Measurements from ENCODE around the gene PRTFDC1. TPM values are rescaled to one million over a fixed set of nuclear protein-coding genes. Genes with fewer than 3 reads are reported as not detected.

PRTFDC1 gene
- total and polyA plus RNA-seq, 2 of the 8 experiments (the other 6 are each of a cell fraction or from before 2014, with no cell fraction given): 5.9 to 6.6 TPM

GRCh38 chr10:24911029-24911428 lies 41.4 kb downstream of the PRTFDC1 start:
- WGBS, 2 experiments (ENCODE audit: extremely low coverage in 1 of 2, insufficient coverage in 1 of 2, insufficient read length in 1 of 2, insufficient replicate concordance in 2 of 2, low coverage in 1 of 2, low lambda C conversion rate in 2 of 2, missing lambda C conversion rate in 1 of 2): 94% methylated on average over 2 of the region's 2 CpGs; no CpG with 5 or more reads in 1 of the 2 experiments
- Histone ChIP-seq H3K4ac (replicated peaks; ENCODE audit: insufficient read length, low read depth, low read length) (no peak overlapping the region), H2BK12ac (ENCODE audit: low read depth, low read length) (no peak overlapping the region), H3K27me3 (replicated peaks in 1 of 4; ENCODE audit: control insufficient read depth in 3 of 4, extremely low read depth in 1 of 4, insufficient read depth in 3 of 4, low read length in 3 of 4) (no peaks in the 10 kb centered on the region), H3K36me3 (ENCODE audit: control insufficient read depth in 2 of 4, insufficient read depth in 4 of 4, low read length in 3 of 4) (no peaks in the 10 kb centered on the region), H3K23me2 (ENCODE audit: low read depth, low read length) (no peaks in the 10 kb centered on the region), H3K79me1 (ENCODE audit: low read depth, low read length) (no peaks in the 10 kb centered on the region), H2BK5ac (ENCODE audit: low read depth, low read length) (no peak overlapping the region), H4K8ac (ENCODE audit: extremely low read depth, insufficient read depth, low read length) (no peak overlapping the region), H3K9ac (replicated peaks in 1 of 4; ENCODE audit: extremely low read depth in 1 of 4, low read depth in 3 of 4, low read length in 3 of 4) (no peak overlapping the region), H3K4me2 (ENCODE audit: insufficient read depth in 1 of 2, low read depth in 2 of 2, low read length in 2 of 2) (no peak overlapping the region), H2BK20ac (ENCODE audit: low read length) (no peak overlapping the region), H3K27ac (ENCODE audit: low read depth, low read length) (no peak overlapping the region), H3K4me1 (replicated peaks in 1 of 4; ENCODE audit: control insufficient read depth in 3 of 4, insufficient read depth in 4 of 4, low read length in 3 of 4) (no peaks in the 10 kb centered on the region), H3K18ac (ENCODE audit: extremely low read depth, low read length) (no peak overlapping the region), H4K20me1 (replicated peaks in 1 of 2; ENCODE audit: control insufficient read depth in 1 of 2, insufficient read depth in 2 of 2, low read length in 2 of 2) (no peaks in the 10 kb centered on the region), H3K14ac (ENCODE audit: insufficient read length) (no peak overlapping the region), H3K23ac (ENCODE audit: insufficient read length) (no peak overlapping the region), H4K91ac (replicated peaks; ENCODE audit: insufficient read length, low read length) (no peak overlapping the region), H4K5ac (ENCODE audit: insufficient read length, low read depth, low read length) (no peak overlapping the region), H3K56ac (replicated peaks; ENCODE audit: insufficient read length, low read depth, low read length) (no peak overlapping the region), H3K79me2 (ENCODE audit: control insufficient read depth in 1 of 2, insufficient read depth in 2 of 2, low read length in 2 of 2) (no peaks in the 10 kb centered on the region), H2BK15ac (ENCODE audit: low read length) (no peak overlapping the region), H2AFZ (ENCODE audit: low read length) (no peak overlapping the region), H3K9me3 (ENCODE audit: insufficient read depth in 2 of 2, low read depth in 1 of 2, low read length in 1 of 2) (no peaks in the 10 kb centered on the region), H3K4me3 (ENCODE audit: extremely low read depth in 1 of 4, insufficient read depth in 2 of 4, low read depth in 3 of 4, low read length in 4 of 4) (no peak overlapping the region), H2BK120ac (replicated peaks; ENCODE audit: low read depth, low read length) (no peak overlapping the region), H2AK5ac (ENCODE audit: low read depth, low read length) (no peak overlapping the region)
- no peak for DNase-seq (ENCODE audit: low read depth in 1 of 2, low spot score in 2 of 2)
- ChIA-PET POLR2A (ENCODE audit: partially characterized antibody) (no interaction called here), CTCF (ENCODE audit: partially characterized antibody) (no interaction called here)
- no peak for FAIRE-seq
- no peak for TF ChIP-seq SAP30 (IDR thresholded peaks at IDR 0.05; ENCODE audit: insufficient read depth, insufficient replicate concordance, low read length)
- TF ChIP-seq HDAC6 (IDR thresholded peaks at IDR 0.05; ENCODE audit: low read depth, low read length): no peak
- no peak for TF ChIP-seq FOSL1 (IDR thresholded peaks at IDR 0.05; ENCODE audit: insufficient read depth, low read depth, low read length)
- no peak for TF ChIP-seq SUZ12 (IDR thresholded peaks at IDR 0.05; ENCODE audit: low read length)
- no peak for TF ChIP-seq TCF12 (IDR thresholded peaks at IDR 0.05; ENCODE audit: low read depth, low read length)
- TF ChIP-seq CHD2 (IDR thresholded peaks at IDR 0.05; ENCODE audit: low read length): no peak
- no peak for TF ChIP-seq RFX5 (IDR thresholded peaks at IDR 0.05; ENCODE audit: borderline replicate concordance, low read depth, low read length)
- TF ChIP-seq SP1 (IDR thresholded peaks at IDR 0.05; ENCODE audit: low read depth, low read length): no peak
- no peak for TF ChIP-seq ATF3 (IDR thresholded peaks at IDR 0.05; ENCODE audit: insufficient read depth, low read depth, low read length)
- TF ChIP-seq KDM5A (IDR thresholded peaks at IDR 0.05; ENCODE audit: low read length): no peak
- no peak for TF ChIP-seq CTBP2 (IDR thresholded peaks at IDR 0.05; ENCODE audit: borderline replicate concordance, insufficient read depth, insufficient read length, low read length)
- no peak for TF ChIP-seq YY1 (IDR thresholded peaks at IDR 0.05; ENCODE audit: low read depth, low read length)

Measured in H1 (cell line).